ENCODE measurements around the gene ABCB11.

The ABCB11 gene

GRCh38 chr2:169031202-169031601 lies at the start of gene ABCB11:
TSS of gene ABCB11 (minus strand) at chr2:169031324. CDS start at chr2:169018125, 13,199 bp downstream.
- in situ Hi-C loops (cut with HindIII; ENCODE audit: low sequenced_read_pairs) = no loop called here
- H3K4me3 ChIP-seq (ENCODE audit: low read depth, low read length) = no peak within 1 kb of the TSS
- no peak for TF ChIP-seq CTCF (IDR thresholded peaks at IDR 0.05; ENCODE audit: low read depth, low read length)
- no peak for DNase-seq (ENCODE audit: low read depth, low spot score)

GRCh38 chr2:169080250-169081069 lies 49.3 kb upstream of the ABCB11 start:
- peak; percentile 33 for DNase-seq (ENCODE audit: low read depth, low spot score)
- in situ Hi-C loops (cut with HindIII; ENCODE audit: low sequenced_read_pairs) = no loop called here
- H3K4me3 ChIP-seq (ENCODE audit: low read depth, low read length) = no peak overlapping the region
- TF ChIP-seq CTCF (IDR thresholded peaks at IDR 0.05; ENCODE audit: low read depth, low read length) = no peak

GRCh38 chr2:169077674-169078240 lies 46.6 kb upstream of the ABCB11 start:
- TF ChIP-seq CTCF (IDR thresholded peaks at IDR 0.05; ENCODE audit: low read depth, low read length) = no peak
- no peak for DNase-seq (ENCODE audit: low read depth, low spot score)
- in situ Hi-C loops (cut with HindIII; ENCODE audit: low sequenced_read_pairs) = no loop called here
- H3K4me3 ChIP-seq (ENCODE audit: low read depth, low read length) = no peak overlapping the region

GRCh38 chr2:169073963-169074751 lies 43.0 kb upstream of the ABCB11 start:
- in situ Hi-C loops (cut with HindIII; ENCODE audit: low sequenced_read_pairs) = no loop called here
- peak; percentile 27 for DNase-seq (ENCODE audit: low read depth, low spot score)
- H3K4me3 ChIP-seq (ENCODE audit: low read depth, low read length) = no peak overlapping the region
- no peak for TF ChIP-seq CTCF (IDR thresholded peaks at IDR 0.05; ENCODE audit: low read depth, low read length)

GRCh38 chr2:169073211-169073962 lies 42.3 kb upstream of the ABCB11 start:
- DNase-seq (ENCODE audit: low read depth, low spot score) = no peak
- in situ Hi-C loops (cut with HindIII; ENCODE audit: low sequenced_read_pairs) = no loop called here
- H3K4me3 ChIP-seq (ENCODE audit: low read depth, low read length) = no peak overlapping the region
- no peak for TF ChIP-seq CTCF (IDR thresholded peaks at IDR 0.05; ENCODE audit: low read depth, low read length)
